GM21367 (cell line): ENCODE results near the gene ZNF486.
A peak's percentile ranks its signal among the peaks of the same experiment; 100 is the strongest.
"Not testable (repeated sequence)": the region's sequence is repeated elsewhere in the genome, so short reads cannot be mapped to it uniquely, and the experiment has no call there.

Experiments
- ATAC-seq: cut with Tn5 transposase; IDR thresholded peaks from one replicate; pipeline ENCODE4 v1.9.1; 2021; ENCODE audit not compliant: unreplicated experiment

ZNF486 gene

DNA sequence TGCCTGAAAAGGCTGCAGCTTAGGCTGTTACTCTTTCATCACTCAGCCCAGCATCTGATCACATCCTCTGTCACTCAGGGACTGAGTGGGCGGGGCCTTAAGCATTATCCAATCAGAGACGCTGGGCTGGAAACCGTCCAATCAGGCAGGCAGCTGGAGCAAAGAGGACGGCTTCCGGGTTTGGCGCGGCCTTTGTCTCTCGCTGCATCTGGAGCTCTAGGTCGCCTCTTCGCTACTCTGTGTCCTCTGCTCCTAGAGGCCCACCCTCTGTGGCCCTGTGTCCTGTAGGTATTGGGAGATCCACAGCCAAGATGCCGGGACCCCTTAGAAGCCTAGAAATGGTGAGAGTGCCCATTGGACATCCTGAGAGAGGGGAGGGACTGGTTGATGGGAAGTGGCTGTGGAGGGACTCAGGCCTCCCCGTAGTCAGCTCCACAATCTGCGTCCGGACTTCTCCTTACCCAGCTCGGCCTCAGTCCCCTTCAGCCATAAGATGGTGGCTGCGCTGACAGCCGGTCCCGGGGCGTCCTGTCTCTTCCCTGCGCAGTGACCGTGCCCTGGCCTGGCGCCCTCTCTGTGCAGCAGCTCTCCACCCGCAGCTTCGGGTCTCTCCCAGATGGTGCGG, at the start of gene ZNF486:
TSS of gene ZNF486 (plus strand) at position 195 of the 625 bp plus-strand sequence. CDS start at position 312, 117 bp downstream.
- peak; percentile 88 for ATAC-seq

GRCh38 chr19:20118064-20118839, 48.8 kb upstream of the ZNF486 start:
- ATAC-seq, result not testable (repeated sequence)

- ATAC-seq, result no peak
These were observed 42.1 kb upstream of the ZNF486 start for GRCh38 chr19:20124879-20125278.

- ATAC-seq, result not testable (repeated sequence)
These were observed 34.1 kb upstream of the ZNF486 start for GRCh38 chr19:20132933-20133332.

GRCh38 chr19:20137714-20138113, 29.3 kb upstream of the ZNF486 start:
- not testable (repeated sequence) for ATAC-seq

GRCh38 chr19:20151617-20152145, 15.3 kb upstream of the ZNF486 start:
- no peak for ATAC-seq

- ATAC-seq, result not testable (repeated sequence)
These were observed 14.5 kb upstream of the ZNF486 start for GRCh38 chr19:20152506-20152905.

DNA sequence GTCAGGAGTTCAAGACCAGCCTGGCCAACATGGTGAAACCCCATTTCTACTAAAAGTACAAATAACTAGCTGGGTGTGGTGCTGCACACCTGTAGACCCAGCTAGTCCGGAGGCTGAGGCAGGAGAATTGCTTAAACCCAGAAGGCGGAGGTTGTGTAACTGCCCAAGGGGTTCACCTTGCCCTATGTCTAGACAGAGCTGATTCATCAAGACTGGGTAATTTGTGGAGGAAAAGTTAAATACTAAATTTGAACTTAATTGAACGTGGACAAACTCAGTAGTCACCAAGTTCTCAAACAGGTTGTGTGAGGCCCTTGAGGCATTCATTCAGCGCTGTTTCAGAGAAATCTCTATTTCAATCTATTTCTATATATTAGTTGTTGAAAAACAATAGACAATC, 13.7 kb upstream of the ZNF486 start:
- no peak for ATAC-seq

- ATAC-seq, result no peak
These were observed 12.4 kb upstream of the ZNF486 start for GRCh38 chr19:20154636-20155035.

DNA sequence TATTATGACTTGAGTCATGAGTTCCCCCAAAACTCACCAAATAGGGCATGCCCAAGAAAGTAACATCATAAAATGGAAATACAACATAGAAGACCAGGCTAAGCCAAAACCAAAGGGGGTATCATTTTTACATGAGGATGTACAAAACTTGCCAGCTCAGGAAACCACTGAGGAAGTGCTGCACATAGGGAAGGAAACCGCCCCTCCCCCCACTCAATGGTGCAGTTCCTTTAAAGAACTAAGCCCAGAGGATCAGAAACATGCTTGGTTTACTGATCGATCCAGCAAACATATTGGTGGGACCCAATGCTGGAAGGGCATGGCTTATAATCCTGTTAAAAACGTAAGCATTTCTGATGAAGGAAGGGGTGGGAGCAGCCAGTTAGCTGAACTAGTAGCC, 4.2 kb upstream of the ZNF486 start:
- ATAC-seq, result no peak

DNA sequence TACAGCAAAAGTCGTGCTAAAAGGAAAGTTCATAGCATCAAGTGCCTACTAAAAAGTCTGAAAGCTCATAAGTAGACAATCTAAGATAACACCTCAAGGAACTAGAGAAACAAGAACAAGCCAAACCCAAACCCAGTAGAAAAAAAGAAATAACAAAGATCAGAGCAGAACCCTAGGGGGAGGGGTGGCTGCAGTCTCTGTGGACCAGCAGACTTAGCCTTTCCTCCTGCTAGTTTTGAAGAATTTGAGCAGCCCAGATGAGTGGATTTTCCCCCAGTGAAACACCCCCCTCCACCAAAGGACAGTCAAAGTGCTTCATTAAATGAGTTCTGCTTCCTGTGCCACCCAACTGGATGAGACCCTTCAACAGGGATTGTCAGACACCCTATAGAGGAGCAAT, 2.6 kb upstream of the ZNF486 start:
- no peak for ATAC-seq

GRCh38 chr19:20165971-20166592, 932 bp upstream of the ZNF486 start:
- ATAC-seq, result no peak

GRCh38 chr19:20167651-20168122, 673 bp downstream of the ZNF486 start:
- ATAC-seq, result no peak

GRCh38 chr19:20171285-20171684, 4.3 kb downstream of the ZNF486 start:
- ATAC-seq, result no peak

DNA sequence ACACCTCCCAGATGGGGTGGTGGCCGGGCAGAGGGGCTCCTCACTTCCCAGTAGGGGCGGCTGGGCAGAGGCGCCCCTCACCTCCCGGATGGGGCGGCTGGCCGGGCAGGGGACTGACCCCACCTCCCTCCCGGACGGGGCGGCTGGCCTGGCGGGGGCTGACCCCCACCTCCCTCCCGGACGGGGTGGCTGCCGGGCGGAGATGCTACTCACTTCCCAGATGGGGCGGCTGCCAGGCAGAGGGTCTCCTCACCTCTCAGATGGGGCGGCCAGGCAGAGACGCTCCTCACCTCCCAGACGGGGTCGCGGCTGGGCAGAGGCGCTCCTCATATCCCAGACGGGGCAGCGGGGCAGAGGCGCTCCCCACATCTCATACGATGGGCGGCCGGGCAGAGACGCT, 8.8 kb downstream of the ZNF486 start:
- ATAC-seq, result not testable (repeated sequence)

GRCh38 chr19:20179956-20180355, 12.9 kb downstream of the ZNF486 start:
- ATAC-seq, result not testable (repeated sequence)

GRCh38 chr19:20182222-20182785, 15.3 kb downstream of the ZNF486 start:
- no peak for ATAC-seq

DNA sequence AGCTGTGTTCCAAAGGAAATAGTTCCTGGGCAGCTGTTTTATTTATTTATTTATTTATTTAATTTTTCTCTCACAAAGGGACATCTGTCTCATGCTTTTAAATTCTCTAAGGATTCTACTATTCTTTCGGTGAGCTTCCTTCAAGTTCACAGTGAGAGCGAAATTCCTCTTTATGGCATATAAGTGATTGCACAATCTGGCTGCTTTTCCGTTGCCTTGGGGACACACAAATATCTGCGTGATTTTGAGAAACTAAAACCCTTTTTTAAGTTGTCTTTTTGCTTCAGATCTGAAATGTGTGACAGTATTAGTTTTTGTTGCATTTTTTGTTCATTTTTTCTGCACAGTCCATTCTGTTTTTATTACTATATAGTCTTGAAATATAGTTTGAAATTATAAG, 19.2 kb downstream of the ZNF486 start:
- ATAC-seq, result no peak

DNA sequence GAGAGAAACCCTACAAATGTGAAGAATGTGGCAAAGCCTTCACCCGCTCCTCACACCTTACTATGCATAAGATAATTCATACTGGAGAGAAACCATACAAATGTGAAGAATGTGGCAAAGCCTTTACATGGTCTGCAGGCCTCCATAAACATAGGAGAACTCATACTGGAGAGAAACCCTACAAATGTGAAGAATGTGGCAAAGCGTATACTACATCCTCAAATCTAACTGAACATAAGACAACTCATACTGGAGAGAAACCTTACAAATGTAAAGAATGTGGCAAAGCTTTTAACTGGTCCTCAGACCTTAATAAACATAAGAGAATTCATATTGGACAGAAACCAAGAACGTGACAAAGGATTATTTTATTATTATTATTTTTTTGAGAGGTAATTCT, 30.7 kb downstream of the ZNF486 start:
- no peak for ATAC-seq

GRCh38 chr19:20209051-20209450, 42.0 kb downstream of the ZNF486 start:
- ATAC-seq, result no peak

DNA sequence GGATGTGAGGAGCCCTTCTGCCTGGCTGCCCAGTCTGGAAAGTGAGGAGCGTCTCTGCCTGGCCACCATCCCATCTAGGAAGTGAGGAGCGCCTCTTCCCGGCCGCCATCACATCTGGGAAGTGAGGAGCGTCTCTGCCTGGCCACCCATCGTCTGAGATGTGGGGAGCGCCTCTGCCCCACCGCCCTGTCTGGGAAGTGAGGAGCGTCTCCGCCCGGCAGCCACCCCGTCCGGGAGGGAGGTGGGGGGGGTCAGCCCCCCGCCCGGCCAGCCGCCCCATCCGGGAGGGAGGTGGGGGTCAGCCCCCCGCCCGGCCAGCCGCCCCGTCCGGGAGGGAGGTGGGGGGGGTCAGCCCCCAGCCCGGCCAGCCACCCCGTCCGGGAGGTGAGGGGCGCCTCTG, 47.4 kb downstream of the ZNF486 start:
- not testable (repeated sequence) for ATAC-seq
